HT-29 (cell line): ENCODE measurements around the gene DOCK10. TPM values are rescaled to one million over a fixed set of nuclear protein-coding genes. Genes with fewer than 3 reads are reported as not detected.

Source experiments
- DNase-seq: peaks from one replicate; pipeline ENCODE4 v3.0.0-alpha.2; 2015; ENCODE audit warnings: low spot score
- small RNA-seq: library from RNA; depleted of rRNA; stranded (forward); fragments of <200 nt; gene quantifications from one replicate; pipeline ENCODE3, GENCODE V24; 2014
- total RNA-seq: library from RNA; depleted of rRNA; stranded (reverse); fragments of >200 nt; shearing (Covaris generic); gene quantifications from 2 replicates; pipeline ENCODE4 v1.2.3, GENCODE V29; 2014

Gene DOCK10
- total RNA-seq, 1 experiment from 2014 or later = not detected

DNA sequence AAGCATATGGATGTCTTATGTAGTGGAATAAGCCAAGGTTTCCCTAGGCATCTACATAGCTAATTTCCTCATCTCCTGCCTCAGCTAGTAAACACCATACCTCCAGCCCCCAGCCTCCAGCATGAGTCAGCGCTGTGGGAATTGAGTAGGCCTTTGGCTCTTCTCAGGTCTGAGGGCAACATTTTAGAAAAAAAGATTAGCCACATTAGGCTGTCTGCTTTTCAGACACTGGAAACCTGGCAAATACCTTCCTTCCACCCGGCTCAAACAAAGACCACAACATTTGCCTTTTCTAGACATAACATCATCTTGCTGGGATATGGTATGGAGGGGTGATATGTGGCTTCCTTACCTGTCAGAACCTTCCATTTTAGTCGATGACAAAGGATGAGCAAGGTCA, 320.0 kb downstream of the DOCK10 start:
- DNase-seq = no peak

DNA sequence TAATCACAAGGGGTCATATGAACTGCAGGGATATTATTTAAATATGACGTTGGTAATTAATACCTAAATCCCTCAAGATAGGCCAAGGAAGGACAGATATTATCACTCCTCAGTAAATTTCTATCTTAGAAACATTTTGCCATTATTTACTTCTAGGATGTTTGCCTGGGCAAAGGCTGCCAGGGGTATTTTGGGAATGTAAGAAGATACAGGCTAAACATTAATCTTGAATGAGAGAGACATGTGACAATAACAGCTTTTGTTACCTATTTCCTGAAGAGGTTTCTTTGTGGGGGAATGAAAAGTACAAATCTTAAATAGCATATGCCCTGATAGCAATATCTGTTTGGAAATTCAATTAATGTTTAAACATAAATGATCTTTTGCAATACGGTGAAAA, 325.3 kb downstream of the DOCK10 start:
- DNase-seq = no peak

GRCh38 chr2:224716201-224716600, 326.1 kb downstream of the DOCK10 start, which contains the start of gene CCDC195:
CCDC195 (minus strand) TSS chr2:224716365; CDS start chr2:224716365, 0 bp downstream.
- DNase-seq = no peak

Small RNA genes lying within 50 kb of the gene (small RNA-seq; reads per million reads assigned to genes)
- gene MIR4439 = not detected
